GM10847 (cell line): ENCODE measurements around the gene AIP.

Experiments used
- POLR2A ChIP-seq: IDR thresholded peaks from 2 replicates; pipeline ENCODE4 v1.6.1; 2011; ENCODE audit not compliant: insufficient read length; ENCODE audit errors: extremely low read depth

AIP gene

DNA sequence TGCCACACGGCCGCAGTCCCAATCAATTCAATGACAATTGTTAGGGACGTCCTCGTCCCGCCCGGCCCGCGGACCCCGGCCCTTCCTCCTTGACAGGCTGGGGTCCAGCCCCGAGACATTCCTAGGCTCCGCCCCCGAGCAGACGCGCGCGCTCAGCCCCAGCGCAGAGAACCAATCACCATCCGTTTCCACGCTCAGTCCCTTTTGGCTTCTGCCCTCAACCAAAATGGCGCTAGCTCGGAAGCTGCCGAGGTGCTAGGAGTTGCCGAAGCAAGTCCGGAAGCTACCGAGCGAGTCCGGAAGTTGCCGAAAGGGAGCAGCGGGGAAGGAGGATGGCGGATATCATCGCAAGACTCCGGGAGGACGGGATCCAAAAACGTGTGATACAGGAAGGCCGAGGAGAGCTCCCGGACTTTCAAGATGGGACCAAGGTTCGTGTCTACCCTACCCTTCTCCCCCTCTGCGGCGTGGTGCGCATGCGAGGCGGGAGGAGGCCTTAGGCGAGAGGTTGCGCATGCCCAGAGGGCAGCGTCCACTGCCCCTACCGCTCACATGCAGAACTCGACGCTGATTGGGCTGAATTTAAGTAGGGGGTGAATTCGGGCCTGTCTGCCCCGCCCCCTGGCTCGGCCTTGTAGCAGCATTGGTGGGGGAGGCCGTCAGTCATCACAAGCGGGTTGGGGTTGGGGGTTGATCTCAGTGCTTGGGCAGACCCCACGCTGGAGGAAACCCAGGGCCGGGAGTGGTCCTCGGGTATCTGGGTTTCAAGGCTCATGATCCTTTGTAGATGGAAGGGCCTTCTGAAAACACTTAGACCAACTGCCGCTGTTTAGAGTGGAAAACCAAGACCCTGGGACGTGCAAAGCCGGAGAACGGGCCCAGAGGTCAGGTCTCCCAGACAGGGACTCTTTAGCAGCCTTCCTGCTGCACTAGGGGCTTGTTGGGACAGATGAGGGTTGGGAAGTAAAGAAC lies at the start of gene AIP:
AIP (plus strand) TSS at position 200 of the 972 bp plus-strand sequence; CDS start at position 333, 133 bp downstream.
- peak; percentile 51 for TF ChIP-seq POLR2A

DNA sequence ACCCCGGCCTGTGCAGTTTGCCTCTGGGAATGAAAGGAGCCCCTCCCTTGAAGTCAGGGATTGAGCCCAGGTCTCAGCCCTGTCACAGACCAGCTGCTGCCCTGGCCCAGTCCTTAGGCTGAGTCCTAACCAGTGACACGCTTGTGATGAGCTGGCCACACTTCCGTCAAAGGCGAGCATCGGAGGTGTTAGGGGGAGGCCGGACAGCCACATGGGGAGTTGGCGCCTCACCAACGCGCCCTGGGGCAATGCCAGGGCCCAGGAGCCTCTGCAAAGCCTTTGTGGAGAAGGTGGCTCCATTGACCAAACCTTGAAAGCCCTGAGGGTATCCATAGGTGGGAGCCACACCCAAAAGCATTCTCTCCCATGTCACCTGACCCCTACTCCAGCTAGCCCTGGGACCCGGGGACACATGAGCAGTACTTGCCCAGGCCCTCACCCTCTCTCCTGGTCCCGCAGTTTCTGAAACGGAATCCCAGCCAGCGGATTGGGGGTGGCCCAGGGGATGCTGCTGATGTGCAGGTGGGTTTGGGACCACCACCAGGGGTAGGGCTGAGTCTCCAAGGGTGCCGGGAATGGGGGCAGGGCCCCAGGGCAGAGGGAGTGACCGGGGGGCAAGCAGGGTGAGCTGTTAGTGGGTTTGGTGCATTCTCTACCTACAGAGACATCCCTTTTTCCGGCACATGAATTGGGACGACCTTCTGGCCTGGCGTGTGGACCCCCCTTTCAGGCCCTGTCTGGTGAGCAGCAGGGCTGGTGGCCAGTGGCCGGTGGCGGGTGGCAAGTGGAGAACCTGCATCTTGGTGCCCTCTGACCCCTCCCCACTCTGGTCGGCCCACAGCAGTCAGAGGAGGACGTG lies 49.1 kb upstream of the AIP start:
- no peak for TF ChIP-seq POLR2A

DNA sequence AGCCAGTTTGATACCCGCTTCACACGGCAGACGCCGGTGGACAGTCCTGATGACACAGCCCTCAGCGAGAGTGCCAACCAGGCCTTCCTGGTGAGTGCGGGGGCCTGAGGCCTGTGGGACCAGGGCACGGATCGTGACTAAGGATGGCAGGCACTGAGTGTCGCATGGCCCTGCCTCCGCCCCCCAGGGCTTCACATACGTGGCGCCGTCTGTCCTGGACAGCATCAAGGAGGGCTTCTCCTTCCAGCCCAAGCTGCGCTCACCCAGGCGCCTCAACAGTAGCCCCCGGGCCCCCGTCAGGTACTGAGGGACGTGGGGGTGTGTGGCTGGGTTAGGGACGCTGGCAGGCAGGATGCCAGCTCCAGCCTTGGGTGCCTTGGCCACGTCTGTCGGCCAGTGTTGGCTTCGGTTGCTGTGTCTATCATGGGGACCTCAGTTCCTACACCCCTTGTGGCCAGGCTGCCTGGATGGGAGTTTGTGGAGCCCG lies 48.4 kb upstream of the AIP start:
- peak; percentile 56 for TF ChIP-seq POLR2A

DNA sequence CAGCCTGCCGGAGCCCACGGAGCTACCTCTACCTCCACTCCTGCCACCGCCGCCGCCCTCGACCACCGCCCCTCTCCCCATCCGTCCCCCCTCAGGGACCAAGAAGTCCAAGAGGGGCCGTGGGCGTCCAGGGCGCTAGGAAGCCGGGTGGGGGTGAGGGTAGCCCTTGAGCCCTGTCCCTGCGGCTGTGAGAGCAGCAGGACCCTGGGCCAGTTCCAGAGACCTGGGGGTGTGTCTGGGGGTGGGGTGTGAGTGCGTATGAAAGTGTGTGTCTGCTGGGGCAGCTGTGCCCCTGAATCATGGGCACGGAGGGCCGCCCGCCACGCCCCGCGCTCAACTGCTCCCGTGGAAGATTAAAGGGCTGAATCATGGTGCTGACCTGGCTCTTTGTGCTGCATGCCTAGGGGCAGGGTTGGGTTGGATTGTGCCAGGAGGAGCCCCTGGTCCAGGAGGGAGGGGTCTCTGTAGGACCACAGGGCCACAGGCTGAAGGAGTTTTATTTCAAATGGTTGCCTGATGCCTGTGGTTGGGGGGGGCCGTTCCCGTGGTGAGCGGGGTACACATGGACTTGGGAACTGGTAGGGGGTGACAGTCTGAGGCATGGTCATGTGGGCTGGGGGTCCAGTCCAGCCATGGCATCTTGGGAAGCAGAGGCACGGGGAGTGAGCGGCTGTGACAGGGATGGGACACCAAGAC lies 47.6 kb upstream of the AIP start:
- TF ChIP-seq POLR2A: no peak

DNA sequence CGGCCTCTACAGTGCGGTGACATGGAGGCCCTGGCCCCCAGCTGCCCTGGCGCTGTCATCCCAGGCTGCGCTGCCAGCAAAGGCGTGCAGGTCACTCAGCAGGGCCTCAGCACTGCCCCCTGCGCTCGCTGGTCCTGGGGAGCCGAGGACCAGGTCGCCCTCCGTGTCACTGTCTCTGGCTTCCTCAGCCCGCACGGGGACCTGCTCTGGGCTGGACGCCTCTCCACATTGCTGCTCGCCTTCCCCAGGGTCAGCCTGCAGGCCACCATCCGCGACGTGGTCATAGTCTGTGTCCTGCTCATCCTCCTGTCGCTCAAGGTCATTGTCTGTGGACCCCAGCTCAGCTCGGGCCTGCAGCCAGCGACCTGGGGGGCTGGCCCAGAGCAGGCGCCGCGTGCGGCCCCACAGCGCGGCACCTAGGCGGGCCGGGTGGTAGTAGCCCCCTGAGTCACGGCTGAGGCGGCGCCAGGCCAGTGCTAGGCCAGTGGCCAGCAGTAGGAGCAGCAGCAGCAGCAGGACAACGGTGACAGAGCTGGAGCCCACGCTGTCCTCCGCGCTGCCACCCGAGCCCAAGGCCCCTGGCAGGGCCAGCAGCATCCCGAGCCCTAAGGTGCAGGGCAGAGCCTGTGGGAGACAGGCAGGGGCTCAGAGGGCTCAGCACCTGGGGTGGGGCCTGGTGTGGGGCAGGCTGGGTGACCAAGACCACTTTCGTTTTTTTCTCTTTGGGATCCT lies 46.9 kb upstream of the AIP start:
- no peak for TF ChIP-seq POLR2A

DNA sequence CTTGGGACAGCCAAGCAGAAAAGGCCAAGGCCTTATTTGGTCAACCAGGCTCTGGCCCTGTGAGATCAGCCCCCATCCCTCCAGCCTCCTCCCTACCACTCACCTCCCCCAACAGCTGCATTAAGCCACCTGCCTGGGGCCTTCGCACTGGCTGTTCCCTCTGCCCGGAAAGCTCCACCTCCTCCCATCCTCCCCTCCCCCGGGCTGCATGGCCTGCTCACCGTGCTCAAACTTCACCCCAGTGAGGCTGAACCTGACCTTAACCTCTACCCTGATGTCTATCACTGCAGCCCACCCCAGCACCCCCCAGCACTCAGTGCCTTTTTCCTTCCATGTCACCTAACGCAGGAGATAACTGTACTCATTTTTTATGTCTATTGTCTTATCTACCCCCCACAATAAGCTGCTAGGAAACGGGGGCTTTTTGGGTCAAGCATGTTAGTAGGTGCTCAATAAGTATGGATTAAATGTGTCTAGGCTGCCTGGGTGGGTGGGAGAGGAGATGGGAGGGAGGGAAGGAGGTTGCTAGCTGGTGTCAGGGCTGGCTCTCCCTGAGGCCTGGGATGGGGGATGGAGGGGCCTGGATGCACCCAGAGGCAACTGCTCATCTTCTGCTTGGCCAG lies 46.3 kb upstream of the AIP start:
- peak; percentile 9 for TF ChIP-seq POLR2A

DNA sequence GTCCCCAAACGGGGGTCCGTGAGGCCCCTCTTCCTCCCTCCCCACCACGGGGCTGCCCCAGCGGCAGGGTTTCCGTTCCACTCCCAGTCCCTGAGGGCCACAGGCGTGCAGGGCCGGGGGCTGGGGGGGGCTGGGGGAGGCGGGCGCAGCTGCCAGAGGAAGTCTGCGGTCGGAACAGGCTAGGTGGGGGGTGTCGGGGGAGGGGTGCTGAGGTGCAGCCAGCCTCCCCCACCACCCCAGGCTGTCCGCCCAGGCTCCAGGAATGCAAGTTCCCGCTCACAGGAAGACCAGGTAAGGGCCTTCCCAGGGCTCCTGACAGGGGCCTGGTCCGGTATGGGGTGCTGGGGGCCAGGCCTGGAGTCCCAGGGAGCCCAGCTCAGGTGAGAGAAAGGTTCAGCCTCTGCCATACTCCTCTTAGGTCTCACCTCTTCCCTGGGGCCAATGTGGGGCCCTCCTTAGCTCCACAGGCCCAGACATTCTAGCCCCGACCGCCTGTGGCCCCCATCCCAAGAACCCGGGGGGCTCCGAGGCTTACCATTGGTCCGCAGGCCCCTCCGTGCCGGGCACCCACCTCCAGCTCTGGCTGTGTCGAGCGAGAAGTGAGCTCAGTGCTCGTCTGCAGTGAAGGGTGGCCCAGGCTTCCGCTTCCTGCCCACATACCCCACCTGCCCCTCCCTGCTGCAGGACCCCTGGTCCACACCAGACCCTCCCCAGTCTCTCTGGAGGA lies 45.6 kb upstream of the AIP start, which contains the start of gene PTPRCAP:
PTPRCAP (minus strand) TSS at position 601 of the 727 bp plus-strand sequence; CDS start at position 538, 63 bp downstream.
- peak; percentile 94 for TF ChIP-seq POLR2A

DNA sequence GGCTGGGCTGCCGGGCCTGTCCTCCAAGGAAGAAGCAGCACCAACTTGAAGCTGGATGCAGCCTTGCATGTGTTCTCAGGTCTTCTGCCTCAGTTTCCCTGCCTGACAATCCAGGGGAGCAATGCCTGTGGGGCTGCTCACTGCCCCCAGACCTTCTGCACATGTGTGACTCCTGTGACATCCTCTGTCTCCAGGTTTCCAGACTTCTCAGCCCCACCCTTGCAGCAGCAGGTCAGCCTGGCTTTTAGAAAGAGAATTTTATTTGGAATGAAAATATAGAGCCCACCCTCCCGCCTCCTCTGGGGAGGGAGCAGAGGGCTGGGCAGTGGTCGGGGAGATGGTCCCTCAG lies 45.0 kb upstream of the AIP start:
- no peak for TF ChIP-seq POLR2A

DNA sequence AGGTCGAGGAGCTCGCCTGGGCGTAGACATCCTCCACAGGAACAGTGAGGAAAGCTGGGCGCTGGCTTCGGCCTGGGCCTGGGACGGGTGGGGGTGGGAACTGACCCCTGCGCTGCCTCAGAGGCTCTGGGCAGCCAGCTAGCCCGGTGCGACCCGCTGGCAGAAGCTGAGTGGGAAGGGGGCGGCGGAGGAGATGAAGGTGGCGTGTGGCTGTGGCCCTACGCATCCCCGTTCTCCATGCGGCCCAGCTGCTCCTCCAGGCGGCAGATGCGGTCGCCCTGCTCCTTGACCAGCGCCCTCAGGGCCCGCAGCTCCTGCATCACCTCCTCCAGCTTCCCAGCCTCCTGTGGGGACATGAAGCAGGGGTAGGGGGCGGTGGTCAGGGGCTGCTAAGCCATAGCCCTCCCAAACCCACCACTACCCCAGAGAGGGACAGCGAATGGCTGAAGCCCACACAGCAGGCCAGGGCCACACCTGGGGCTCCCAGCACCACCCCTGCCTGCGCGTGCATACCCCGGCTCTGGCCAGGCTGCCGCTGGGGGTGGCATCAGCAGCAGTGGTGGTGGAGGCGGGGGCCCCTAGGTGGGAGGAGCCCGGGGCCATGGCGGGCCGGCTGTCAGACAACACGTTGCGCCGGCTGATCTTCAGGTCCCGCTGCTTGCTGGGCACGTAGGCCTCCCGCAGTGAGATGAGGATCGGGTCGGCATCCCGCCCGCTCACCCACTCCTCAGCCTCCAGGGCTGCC lies 44.5 kb upstream of the AIP start:
- peak; percentile 34 for TF ChIP-seq POLR2A

DNA sequence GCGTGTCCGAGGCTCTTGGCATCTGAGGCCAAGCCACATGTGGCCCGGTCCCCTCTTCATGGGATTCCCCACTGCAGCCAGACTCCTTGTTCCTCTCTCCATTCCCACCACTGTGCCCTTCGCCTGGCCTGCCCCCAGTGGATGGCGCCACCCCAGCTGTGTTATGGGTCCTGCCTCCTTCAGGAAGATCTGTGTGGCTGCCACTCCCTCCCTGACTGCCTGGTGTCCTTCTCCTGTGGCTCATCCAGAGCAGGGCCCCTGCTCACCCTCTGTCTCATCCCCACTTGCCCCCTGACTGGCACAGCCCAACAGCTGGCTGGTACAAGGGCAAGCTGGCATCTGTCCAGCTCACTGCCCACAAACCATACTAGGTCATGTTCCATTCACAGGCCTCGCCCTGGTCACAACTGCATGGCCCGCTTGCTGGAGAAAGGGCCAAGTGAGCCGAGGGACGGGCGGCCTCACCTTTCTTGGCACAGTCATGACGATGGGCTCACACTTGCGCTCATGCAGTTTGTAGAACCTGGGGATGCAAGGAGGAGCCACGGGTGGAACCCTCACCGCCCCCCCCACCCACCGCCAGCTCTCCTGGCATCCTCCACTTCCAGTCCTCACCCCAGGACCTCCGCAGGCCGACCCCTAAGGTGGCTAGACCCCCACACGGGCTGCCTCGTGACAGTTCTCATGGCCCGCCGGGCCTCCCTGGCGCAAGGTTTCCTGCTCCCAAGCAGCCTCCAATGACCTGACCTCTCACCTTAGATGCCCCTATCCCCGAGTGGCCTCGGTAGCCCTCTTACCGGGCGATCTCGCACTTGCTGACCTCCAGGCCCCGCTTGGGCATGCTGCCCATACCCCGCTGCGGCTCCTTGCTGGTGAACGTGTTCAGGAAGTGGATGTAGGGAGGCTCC lies 43.3 kb upstream of the AIP start:
- no peak for TF ChIP-seq POLR2A

DNA sequence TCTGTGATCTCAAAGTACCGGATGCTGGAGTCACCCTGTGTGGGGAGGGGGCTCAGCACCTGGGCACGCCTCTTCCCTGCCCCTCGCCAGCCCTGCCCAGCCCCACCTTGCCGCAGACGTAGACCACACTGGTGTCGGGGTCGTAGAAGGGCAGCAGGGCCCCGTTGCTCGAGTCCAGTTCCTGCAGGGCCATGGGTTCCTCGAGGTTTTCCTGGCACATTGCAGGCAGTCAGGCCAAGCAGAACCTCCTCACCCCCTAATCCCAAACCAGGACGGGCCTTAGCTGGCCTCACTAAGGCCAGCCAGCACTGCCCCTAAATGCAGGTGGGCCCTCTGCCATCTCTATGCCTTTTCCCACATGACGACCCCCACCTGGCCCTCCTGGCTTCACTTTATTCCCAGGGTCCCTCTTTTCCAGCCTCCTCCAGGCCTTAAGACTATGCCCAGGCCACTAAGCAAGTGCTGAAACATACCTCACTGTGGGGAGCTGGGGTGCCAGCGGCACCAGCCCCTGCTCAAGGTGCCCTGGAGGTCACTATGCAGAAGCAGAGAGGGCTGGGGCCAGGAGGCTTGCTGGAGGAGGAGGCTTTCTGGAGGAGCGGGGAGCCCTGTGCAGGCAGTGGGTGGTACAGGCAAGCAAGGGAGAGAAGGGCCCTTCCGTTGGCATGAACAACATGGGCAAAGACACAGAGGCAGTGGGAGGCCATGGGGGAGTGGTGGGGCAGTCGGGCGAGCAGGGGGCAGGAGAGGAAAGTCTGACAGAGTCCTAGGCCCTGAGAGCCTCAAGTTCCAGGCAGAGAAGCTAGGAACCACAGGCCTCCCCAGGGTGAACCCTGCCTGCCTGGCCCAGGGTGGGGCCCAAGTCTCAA lies 42.4 kb upstream of the AIP start:
- no peak for TF ChIP-seq POLR2A
